AG10803 (cell line): ENCODE data around the gene IL34.
"Not testable (repeated sequence)": the region's sequence is repeated elsewhere in the genome, so short reads cannot be mapped to it uniquely, and the experiment has no call there.

ENCODE experiments used
- DNase-seq: peaks from one replicate; pipeline ENCODE4 v3.0.0; 2010; ENCODE audit warnings: low read depth
- H3K4me3 ChIP-seq: 2 replicates; pipeline ENCODE4 v1.5.1; 2011; ENCODE audit warnings: mild to moderate bottlenecking, low read length, control low read depth
- TF ChIP-seq, protein P1 (sequence below): conservative IDR thresholded peaks from 2 replicates; pipeline ENCODE4 v1.5.1; 2011; ENCODE audit warnings: mild to moderate bottlenecking, low read length, control low read depth, inconsistent platforms

IL34 gene

DNA sequence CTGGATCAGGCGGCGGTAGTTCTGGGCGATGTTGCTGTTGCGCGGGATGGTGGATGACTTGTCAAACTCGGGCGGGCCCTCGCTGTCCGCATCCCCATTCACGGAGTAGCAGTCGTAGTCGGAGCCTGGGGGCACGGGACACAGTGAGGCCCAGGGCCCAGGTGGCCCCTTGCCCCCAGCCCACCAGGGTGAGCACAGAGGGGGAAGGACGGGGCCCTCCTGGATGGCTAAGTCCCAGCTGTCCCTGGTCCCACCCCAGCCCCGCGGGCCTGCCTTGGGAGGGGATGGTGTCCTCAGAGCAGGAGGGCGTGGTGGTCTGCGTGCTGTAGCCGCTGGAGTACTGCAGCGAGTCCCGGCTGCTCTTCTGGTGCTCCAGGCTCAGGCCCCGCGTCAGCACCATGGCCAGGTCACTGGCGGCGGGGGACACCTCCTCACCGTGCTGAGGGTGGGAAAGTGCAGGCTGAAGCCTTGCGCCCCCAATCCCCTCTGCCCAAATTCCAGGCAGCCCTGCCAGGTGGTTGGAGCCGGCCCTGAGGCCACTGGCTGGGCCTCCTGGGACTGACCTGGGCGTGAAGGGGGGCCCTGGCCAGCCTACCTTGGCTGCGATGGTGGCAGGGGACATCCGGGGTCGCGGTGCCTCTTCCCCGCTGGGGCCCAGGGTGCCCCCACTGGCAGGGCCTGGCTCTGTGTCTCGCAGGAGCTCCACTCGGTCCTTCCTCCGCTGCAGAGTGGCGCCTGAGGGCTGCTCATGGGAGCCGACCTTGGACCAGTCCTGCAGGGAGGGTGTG lies 18.2 kb downstream of the IL34 start:
- no peak for DNase-seq
- no peak overlapping the region for H3K4me3 ChIP-seq
- TF ChIP-seq, protein P1, sequence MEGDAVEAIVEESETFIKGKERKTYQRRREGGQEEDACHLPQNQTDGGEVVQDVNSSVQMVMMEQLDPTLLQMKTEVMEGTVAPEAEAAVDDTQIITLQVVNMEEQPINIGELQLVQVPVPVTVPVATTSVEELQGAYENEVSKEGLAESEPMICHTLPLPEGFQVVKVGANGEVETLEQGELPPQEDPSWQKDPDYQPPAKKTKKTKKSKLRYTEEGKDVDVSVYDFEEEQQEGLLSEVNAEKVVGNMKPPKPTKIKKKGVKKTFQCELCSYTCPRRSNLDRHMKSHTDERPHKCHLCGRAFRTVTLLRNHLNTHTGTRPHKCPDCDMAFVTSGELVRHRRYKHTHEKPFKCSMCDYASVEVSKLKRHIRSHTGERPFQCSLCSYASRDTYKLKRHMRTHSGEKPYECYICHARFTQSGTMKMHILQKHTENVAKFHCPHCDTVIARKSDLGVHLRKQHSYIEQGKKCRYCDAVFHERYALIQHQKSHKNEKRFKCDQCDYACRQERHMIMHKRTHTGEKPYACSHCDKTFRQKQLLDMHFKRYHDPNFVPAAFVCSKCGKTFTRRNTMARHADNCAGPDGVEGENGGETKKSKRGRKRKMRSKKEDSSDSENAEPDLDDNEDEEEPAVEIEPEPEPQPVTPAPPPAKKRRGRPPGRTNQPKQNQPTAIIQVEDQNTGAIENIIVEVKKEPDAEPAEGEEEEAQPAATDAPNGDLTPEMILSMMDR: no peak

DNA sequence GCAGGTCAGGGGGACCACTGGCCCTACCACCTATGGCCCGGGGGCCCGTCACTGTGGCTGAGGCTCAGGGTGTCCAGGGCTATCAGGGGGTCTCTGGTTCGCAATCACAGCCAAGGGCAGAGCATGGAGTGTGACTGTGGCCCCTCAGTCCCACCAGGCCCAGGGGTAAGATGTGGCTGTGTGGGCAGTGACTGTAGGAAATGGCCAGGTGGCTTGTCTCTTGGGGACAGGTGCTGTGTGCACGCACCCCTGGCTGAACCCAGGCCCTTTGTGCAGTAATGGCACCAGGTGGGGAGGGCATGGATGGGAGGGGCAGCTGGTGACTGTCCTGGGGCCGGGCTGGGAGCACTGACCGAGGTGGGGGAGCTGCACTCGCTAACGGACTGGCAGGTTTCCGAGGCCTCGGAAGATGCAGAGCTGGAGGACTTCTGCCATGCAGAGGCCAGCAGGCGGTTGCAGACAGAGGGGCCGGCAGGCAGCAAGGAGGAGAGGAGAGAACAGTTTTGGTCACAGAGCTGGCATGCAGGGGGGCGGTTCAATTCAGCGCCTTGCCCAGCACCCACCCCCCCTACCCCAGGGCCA lies 18.8 kb downstream of the IL34 start:
- DNase-seq: no peak
- TF ChIP-seq, protein P1: no peak
- H3K4me3 ChIP-seq: no peak overlapping the region

DNA sequence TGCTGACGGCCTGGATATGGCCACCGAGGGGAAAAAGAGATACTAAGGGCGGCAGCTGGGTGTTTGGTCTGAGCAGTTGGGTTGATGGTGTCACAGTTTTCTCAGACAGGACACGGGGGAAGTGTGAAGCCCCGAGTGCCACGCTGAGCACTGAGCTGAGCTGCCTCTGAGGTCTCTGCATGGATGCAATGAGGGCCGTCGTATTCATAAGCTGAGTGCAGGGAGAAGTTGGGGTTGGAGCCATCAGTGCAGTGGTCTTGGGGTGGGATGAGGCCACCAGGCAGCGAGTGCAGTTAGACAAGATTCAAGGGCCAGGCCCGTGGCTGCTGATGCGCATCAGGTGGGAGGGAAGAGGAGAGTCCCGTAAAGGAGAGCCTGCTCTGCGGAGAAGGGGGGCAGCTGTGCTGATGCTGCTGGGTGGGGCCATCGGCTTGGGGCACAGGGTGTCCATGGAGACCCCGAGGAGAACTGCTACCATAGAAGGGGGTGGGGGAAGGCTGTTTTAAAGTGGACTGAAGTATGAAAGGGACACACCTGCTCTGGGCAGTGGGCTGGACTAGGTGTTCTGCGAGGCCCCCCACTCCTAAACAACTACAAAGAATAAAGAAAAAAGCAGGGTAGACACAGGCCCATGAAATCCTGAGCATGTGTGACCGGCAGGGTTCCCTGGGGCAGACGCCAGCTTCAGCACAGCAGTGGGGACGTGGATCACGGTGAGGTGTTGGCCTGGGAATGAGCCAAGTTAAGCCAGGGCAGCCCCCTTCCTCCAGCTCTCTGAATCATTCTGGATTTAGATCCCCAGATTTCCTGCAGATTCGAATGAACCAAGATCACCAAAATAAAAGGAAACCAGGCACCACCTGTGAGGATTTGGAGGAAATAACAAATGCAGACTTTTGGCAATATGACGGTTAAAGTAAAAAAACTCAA lies 19.7 kb downstream of the IL34 start:
- TF ChIP-seq, protein P1: no peak
- DNase-seq: no peak

DNA sequence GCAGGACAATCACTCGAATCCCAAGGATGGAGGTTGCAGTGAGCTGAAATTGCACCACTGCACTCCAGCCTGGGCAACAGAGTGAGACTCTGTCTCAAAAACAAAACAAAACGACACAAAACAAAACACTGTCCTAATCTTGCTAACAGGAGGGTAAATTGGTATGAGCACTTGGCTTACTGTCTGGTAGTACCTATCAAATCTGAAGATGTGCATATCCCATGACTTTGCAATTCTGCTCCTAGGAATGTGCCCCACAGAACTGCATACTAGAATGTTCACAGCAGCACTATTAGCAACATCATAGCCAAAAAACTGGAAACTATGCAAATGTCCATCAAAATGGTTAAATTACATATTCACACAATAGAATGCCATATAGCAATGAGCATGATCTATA lies 23.8 kb downstream of the IL34 start:
- no peak for DNase-seq
- H3K4me3 ChIP-seq: no peak overlapping the region
- TF ChIP-seq, protein P1: no peak

More for the DNA sequence above, 19.7 kb downstream of the IL34 start:
- no peak overlapping the region for H3K4me3 ChIP-seq

DNA sequence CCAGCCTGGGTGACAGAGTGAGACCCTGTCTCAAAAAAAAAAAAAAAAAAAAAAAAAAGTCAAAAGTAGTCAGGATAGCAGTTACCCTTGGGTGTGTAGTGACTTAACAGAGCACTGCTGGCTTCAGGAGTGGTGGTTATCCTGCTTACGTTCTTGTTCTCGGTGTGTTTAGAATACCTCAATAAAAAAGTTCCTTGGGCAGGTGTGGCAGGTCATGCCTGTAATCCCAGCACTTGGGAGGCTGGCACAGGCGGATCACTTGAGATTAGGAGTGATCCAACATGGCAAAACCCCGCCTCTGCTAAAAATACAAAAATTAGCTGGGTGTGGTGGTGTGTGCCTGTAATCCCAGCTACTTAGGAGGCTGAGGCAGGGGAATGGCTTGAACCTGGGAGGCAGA lies 24.6 kb downstream of the IL34 start:
- not testable (repeated sequence) for H3K4me3 ChIP-seq, DNase-seq

DNA sequence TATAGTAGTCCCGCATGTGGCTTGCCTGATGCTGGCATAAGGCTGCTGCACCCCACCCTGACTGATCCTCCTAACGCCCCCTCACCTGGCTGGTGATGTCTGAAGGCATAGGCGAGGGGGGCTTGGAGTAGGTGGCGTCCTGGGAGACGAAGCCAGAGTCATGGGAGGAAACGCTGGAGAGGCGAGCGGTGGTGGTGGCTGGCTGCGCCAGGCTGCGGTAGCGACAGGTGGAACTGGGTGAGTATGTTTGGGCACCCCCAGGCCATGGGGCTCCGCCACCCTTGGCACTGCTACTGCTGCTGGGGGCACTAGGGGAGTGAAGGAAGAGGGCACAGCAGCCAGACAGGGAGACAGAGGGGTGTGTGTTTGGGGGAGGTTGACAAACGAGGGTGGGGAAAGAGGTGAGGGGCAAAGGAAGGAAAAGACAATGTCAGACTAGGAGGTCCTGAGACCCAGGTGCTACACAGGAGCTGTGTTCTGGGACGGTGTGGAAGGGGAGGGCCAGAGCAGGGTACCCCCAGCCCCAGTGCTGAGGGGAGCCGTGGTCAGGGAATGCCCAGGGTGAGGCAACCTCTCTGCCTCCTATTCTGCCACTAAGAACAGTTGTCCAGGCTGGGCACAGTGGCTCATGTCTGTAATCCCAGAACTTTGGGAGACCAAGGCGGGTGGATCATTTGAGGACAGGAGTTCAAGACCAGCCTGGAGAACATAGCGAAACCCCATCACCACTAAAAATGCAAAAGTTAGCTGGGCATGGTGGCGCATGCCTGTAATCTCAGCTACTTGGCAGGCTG lies 28.1 kb downstream of the IL34 start:
- H3K4me3 ChIP-seq: no peak overlapping the region
- DNase-seq: no peak
- TF ChIP-seq, protein P1: no peak
